ENCODE measurements around the gene CGNL1.
A peak's percentile ranks its signal among the peaks of the same experiment; 100 is the strongest.

CGNL1 gene

DNA sequence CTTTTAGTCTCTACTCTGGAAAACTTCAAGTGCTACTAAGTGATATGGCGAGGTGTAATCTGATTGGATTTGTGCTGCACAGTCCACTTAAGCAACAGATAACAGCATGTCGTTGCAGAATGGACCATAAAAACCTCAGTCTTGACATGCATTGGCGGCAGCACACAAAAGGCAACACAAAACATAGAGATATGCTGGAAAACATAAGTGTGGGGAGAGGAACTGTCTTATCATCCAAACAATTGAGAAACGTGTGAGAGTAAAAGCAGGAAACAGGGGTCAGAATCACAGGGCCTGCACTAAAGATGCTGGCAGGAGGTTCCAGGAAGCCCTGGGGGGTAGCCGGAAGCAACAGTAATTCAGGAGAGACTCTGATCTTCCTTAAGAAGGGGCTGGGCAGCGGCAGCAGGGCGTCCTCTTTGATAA is 82.1 kb downstream of the CGNL1 start:
- no peak for DNase-seq

DNA sequence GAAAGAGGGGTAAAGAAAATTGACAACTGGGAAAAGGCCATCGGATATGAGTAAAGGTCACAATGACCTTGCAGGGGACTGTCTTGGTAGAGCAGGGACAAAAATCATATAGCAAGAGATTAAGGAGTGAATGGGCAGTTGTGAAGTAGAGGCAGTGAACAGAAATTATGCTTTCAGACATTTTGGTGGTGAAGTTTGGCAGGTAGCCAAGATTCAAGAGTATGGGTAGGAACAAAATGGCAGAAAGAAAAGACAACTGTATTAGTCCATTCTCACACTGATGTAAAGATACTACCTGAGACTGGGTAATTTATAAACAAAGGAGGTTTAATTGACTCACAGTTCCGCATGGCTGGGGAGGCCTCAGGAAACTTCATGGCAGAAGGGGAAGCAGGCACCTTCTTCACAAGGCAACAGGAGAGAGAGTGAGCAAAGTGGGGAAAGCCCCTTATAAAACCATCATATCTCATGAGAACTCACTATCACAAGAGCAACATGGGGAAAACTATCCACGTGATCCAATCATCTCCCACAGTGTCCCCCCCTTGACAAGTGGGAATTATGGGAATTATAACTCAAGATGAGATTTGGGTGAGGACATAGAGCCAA is 84.0 kb downstream of the CGNL1 start:
- DNase-seq: no peak

DNA sequence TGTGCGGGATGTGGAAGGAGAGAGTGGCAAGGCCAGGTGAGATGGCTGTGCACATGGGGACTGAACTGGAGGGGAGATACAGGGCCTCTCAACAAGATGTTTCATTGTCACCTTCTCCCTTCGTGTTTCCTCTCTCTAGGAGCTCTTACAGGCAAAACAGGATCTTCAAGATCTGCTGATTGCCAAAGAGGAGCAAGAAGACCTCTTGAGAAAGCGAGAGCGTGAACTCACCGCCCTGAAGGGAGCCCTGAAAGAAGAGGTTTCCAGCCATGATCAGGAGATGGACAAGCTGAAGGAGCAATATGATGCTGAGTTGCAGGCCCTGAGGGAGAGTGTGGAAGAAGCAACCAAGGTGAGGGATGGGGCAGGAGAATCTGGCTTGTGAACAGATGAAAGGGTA is 85.2 kb downstream of the CGNL1 start:
- no peak for DNase-seq

DNA sequence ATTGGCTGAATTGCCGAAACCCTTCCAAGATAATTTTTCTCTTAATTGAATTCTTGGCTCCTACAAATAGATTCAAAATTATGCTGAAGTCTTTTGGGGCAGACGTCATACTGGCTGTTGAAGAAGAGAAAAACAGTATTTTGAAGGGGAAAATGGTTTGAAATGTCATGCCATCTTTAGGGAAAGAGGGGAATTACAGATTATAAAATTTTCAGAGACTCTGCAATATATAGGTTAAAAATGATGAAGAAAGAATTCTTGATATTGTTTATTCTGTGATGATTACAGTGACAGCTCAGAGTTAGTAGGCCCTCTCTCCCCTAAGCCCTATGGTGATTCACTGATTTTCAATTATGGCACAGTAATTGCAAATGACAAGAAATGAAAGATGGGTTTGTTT is 86.1 kb downstream of the CGNL1 start:
- no peak for DNase-seq

DNA sequence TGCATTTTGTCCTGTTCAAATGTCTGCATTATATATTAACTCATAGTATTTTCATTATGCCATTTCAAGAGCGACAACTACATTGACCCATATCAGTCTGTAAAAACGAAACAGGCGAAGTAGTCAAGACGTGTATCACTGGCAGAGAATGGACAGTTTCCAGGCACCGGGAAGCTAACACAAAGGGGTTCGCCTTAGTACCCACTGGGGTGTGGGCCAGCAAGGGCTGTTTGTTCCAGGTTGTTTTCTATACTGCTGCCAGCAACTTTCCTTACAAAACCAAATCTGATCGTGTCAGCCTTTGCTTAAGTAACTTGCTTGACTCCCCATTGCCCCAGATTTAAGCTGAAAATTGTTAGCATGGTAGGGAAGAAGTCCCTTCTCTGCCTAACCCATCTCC is 87.1 kb downstream of the CGNL1 start:
- DNase-seq: no peak

DNA sequence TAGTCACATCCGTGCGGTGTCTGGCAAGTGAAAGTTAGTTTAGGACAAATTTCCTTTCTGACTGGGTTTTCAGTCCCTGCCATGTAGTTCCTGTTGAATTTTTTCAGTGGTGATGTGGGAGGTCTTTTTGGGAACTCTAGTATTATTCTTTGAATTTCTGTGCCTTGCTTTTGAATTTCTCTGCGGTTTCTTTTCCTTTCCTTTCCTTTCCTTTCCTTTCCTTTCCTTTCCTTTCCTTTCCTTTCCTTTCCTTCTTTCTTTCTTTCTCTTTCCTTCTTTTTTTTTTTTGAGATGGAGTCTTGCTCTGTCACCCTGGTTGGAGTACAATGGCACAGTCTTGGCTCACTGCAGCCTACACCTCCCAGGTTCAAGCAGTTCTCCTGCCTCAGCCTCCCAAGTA is 88.2 kb downstream of the CGNL1 start:
- DNase-seq: no peak

DNA sequence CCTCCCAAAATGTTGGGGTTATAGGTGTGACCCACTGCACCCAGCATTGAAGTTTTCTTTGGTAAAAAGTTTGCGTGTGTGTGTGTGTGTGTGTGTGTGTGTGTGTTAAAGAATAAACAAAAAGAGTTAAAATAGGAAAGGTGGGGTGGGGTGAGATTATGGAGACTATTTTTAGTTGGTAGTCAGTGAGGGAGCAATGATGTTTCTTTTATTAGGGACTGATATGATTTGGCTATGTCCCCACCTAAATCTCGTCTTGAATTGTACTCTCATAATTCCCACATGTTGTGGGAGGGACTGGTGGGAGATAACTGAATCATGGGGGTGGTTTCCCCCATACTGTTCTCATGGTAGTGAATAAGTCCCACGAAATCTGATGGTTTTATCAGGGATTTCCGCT is 92.2 kb downstream of the CGNL1 start:
- DNase-seq: no peak

DNA sequence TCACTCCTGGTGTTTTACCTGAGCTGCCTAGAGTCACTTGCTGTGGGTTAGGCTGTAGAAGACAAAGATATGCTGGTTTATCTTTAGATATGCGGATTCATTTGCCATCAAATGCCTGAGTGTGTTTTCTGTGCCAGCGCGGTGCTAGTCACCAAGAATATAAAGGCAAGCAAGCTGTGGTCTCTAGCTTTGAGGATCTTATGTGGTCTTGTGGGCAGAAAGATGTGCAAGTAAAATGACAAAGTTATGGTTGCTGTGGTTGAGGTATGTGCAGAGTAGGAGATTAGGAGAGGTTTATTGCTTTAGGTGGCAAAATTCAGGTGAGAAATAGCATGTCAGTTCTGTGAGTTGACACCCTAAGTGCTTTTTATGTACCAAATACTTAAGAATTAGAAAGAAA is 94.2 kb downstream of the CGNL1 start:
- no peak for DNase-seq

DNA sequence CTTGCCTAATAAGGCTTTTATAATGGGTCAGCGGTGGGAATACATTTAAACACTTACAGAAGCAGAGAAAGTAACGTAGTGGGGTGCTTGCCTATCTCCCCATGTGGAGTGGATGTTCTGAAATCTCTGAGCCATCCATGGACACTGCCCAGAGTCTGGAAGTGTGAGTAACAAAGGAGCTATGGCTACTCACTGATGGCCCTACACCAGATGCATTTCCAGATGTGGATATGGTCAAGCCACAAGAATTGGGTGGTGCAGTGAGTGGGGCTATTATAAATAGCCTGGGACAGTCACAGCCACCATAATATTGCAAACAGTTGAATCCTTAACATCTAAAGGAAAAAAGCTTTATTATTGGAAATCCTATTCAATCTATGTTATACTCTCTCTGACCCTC is 96.6 kb downstream of the CGNL1 start:
- DNase-seq: no peak

DNA sequence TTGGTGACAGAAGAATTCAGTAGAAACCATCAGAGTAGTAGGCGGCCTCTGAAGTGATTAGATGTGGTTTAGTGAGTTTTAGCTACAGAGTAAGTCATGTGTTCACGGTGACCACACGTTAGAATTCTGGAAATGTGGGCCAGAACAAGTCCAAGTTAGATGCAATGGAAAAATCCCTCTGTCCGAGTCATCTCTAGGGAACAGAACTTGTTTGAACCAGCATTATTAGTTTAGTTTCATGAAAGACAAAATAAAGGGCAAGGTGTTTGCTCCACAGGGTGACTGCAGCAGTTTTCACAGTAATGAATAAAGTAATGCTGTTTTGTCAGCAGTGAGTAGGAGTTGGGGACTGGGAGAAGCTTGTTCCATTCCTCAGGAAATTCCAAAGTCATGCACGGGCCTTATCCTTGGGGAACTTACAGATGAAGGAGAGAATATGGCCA is 100.2 kb downstream of the CGNL1 start:
- DNase-seq: no peak

DNA sequence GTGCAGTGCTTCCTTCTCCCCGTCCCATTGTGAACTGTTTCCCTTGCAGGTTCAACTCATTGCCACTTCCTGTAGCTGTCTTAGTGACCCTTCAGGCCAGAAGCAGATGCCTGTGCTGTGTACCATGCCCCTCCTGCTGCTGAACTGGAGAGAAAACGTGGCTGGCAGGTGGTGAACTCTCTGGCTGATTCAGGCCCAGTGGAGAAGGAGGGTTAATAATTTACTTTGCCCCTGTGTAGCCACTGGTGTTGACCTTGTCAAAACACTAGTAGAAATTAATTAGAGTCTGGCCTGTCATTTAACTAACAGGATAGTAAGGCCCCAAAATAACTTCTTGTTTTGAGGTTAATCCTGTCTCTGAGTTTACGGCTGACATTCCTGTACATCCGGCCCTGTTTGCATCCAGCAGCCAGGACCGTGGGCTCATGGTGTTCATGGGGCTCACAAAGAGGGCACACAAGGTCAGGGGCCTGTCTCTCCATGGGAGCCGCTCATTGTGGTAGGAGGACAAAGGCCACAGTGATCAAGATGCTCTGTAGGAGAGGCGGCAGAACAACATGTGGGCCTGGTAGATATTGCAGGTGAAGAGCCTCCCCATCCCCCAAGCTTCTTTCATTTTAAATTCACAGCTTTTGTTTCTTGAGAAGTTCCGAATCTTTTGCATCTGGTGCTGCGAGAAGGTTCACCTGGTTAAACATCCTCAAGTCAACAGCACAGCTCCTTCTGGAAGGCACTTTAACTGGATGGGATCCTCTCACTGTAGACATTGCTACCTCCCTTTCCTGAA is 101.6 kb downstream of the CGNL1 start:
- DNase-seq: no peak

DNA sequence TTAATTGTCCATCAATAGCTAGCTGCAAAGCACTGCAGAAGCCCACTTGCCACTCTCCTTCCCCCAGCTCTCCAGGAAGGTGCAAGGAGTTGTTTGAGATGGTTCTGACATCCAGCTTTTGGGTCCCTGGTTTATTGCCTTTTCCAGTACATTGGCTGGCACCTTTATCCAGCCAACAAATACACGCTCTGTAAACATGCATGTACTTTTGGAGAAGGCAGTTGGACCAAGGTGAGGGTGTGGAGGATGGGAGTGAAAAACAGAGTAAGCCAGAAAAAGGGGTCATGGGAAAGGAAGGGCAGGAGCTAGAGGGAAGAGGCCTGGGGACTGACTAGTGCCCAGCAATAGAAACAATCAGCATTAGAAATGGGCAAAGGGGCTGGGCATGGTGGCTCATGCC is 102.7 kb downstream of the CGNL1 start:
- no peak for DNase-seq

DNA sequence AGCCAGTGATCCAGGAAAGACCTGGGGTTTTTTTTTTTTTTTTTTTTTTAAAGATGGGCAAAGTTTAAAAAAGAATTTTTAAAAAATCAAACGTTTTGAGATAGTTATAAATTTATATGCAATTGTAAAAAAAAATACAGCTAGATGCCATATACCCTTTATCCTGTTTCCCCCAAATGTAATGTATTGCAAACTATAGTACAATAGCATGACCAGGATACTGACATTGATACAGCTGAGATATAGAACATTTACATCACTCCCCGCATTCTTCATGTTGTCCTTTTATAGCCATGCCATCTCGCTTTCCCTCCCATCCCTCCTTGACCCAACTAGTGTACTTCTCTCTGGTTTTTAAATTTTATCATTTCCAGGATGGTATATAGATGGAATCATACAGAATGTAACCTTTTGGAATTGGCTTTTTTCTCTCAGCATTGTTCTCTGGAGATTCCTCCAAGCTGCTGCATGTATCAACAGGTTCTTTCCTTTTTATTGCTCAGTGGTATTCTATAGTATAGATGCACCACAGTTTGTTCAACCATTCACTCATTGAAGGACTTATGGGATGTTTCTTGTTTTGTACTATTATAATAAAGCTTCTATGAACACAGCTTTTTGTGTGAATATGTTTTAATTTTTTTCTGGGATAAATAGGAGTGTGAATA is 104.9 kb downstream of the CGNL1 start:
- DNase-seq: no peak

DNA sequence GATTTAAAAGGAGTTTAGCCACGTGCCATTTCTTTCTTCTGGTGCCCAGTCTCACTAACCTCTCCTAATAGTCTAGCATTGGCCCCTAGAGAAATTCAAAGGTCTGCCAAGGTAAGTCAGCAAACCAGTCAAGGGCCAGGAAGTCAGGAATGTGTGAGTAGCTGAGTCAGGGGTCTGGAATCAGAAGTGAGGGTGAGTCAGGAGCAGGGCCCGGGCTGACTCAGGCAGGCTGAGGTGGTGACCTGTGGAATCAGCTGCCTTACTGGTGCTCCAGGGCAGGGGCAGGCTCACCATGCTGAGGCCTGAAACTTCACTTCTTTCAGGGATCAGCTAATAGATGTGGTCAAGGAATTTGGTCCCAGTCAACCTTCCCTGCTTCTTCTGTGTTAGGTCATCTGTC is 109.6 kb downstream of the CGNL1 start:
- DNase-seq: peak; percentile 80

DNA sequence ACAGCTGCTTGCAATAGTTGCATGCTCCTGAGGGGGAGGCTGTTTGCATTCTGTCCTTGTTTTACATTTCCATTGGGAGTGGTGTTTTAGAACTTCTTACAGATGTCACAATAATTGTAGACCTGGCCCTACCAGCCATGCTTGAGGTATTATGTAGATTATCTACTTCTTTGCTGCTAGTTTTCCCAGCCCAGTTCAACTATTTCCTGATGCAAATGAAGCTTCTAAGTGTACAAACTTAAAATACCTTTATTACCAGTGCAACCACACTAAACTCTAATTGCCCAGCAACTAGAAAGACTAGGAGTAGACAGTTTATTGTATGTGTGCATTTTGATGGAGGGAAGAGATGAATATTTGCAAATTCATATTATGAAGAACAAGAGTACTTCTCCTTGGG is 110.5 kb downstream of the CGNL1 start:
- no peak for DNase-seq

DNA sequence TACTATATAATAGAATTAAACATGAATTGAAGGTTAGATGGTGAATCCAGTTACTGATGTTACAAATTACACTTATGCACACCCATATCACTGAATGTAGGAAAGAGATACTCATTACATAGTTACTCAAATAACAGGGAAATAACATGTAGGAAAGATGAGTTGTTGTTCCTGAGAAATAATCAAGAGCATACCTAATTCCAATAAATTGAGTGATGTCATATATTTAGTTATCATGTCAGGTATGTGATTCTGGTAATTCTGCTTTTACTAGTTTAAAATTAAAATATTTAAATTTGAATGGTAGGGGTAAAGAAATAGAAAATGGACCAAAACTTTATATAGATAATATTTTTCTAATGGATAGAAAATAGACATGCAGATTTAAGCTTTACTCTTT is 112.8 kb downstream of the CGNL1 start:
- no peak for DNase-seq

DNA sequence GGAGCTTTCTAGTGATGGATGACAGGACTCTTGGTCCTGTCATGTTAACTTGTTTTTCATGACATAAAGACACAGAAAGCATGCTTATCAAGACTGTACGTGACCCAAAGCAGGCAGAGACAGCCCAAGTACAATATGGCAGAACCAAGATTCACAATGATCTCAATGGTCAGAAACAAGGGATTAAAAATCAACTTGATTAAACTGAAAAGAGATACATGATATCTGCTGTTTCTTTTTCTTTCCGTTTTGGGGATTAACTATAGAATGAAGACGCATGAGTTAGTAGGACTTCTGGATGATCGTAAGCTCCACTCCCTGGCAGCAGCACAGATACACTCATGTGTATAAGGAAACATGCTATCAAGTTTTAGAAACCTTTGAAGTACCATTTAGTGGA is 117.0 kb downstream of the CGNL1 start:
- no peak for DNase-seq

DNA sequence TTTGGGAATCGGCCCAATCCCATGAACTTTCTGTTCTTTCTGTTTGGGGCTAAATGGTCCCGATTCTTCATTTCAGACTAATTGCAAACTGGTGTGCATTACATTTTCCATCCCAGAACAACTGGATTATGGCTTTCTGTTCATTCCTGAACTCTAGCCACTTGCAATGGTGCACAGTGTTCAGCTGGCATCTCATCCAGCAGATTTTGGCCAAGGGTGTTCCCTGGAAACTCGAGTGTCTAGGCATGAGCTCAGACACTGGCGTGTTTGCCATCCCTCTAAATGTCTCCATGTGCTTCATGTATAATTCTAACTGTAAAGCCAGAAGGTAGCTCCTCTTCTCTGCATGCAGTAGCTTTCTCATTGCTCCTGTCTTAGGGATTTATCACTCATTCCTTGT is 118.3 kb downstream of the CGNL1 start:
- DNase-seq: no peak

DNA sequence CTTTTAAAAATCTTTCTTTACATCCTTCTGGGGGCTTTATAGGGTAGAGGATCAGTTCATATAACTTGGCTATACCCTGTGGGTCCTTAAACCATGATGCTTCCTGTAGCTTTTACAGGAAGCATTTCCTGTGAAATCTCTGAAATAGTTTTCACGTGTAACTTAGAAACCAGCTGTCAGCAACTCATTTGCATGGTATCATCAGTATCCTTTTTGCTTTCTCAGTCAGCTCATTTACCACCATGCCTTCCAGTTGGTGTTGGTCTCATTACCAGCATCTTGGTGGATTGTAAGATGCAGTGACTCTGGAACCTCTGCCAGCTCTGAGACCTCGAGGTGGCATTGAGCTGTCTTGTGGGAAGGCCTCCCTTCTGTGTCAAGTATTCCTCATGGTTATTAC is 118.7 kb downstream of the CGNL1 start:
- DNase-seq: no peak

DNA sequence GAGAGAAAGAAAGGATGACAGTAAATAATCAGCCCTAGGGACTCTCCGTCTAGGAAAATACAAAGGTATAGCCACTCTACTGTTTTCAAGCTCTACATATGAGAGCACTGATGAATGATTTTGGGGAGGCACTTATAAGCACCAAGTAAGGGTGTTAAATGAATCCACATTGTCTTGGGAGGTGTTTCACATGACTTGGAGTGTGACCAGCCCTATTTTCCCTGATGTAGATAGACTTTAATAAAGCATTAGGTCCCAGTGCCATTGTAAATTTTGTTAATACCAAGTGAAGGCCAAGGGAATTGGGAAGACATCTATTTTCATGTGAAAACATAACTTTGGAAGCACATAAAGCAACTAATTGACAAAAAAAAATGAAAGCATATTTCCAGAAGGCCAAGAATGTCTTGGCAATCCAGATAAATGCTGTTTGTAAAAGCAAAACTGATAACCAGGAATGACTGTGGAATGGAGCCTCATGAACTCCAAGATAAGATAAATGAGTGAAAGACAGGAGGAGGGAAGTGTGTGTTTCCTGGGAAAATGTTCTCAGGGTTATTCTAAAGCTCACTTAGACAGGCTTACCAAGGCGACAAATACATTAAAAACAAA is 119.4 kb downstream of the CGNL1 start:
- DNase-seq: no peak

DNA sequence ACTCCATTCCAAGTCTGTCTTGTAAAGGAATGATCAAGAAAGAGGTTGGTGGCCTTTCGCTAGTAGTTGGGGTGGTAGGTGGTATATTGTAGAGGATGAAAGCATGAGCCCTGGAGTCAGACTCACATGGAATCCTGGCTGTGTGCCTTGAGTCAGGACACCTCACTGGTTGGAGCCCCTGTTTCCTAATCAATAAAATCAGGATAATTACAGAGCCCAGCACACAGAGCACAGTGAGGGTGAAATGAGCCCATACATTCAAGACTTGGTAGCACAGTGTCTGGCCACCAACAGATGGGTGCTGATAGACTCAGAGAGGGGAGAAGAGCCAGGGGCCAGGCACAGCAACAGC is 120.3 kb downstream of the CGNL1 start:
- DNase-seq: no peak

DNA sequence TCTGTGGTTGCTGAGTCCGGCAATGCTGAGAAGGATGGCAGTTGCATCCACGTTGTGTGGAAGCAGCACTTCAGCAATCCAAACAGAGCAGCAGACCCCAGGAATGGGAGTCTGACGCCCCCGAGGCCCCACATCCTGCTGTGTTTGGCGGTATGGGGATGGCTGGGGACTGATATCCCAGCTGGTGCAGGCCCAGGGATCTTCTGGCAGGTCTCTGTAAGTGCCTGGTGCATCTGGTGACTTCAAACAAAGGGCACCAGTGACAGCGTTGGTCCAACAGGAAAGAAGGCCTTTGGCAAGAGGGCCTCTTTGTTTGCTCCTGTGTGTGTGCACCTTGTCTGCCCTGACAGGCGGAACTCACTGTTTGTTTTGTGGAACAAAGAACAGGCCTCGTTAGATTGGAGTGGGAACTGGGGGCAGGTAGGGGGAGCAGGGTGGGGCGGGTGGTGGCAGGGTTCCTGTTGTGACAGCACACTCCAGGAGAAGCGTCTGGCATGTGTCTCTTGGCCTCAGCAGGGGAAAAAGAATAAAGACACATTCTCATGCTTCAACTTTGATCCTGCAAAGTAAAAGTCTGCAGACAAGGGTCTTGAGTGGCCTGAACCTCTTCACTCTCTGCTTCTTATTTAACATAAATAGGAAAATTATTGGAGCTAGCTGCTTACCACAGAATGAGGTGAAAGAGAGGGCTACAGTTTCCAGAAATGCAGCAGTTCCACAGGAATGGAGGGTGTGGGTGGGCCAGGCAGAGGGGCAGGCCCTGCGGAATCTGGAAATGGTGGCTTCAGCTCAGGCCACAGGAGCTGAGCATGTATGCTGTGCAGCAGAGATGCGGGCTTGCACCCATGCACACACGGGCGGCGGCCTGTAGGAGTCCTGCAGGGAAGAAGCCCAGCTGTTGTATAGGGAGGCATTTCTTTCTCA is 120.9 kb downstream of the CGNL1 start:
- DNase-seq: no peak

DNA sequence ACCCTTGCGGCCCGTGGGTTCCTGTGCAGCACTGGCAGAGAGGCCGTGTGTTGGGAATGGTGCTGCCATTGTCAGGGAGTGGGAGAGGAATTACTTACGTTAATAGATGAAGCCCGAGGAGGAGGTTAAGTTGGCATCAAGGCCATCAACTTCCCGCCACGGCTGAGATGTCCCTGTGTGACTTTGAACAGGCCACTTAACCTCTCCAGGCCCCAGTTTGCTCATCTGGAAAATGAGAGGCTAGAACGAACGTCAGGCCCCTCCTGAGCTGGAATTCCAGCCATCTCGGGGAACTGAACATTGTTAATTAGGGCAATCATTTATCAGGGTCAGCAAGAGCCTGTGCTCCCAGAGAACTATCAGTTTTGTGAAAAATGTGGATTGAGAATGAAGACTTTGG is 124.0 kb downstream of the CGNL1 start:
- DNase-seq: no peak
